Neural progenitor cell (in vitro differentiated cells): ENCODE measurements around the gene EVA1A.

Experiments used
- CTCF ChIP-seq: fragments of 200-600 bp; sonication (generic); IDR thresholded peaks from 2 replicates; pipeline ENCODE4 v1.5.1; 2017; ENCODE audit warnings: antibody characterized with exemption, mild to moderate bottlenecking
- EZH2phosphoT487 ChIP-seq: fragments of 200-600 bp; sonication (generic); IDR thresholded peaks from 2 replicates; pipeline ENCODE4 v1.6.1; 2017; ENCODE audit warnings: antibody characterized with exemption

DNA sequence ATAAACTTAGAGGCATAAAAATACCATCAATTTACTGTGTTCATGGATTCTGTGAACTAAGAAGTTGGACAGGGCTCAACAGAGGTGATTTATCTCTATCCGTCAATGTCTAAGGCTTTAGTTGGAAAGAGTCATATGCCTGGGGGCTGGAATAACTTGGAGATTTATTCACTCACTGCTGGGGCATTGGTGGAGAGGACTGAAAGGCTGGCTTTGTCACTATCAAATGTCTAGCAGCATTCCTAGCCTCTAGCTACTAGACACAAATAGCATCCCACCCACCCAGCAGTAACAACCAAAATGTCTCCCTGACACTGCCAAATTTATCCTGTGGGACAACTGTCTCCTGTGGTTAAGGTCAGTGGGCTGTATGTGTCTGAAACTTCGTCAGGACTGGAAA lies 71.0 kb downstream of the EVA1A start:
- no peak for TF ChIP-seq CTCF
- TF ChIP-seq EZH2phosphoT487, result no peak
